H1 (cell line): ENCODE data around the gene ABLIM1. TPM values are rescaled to one million over a fixed set of nuclear protein-coding genes. Genes with fewer than 3 reads are reported as not detected.

ENCODE experiments used
- CTCF ChIA-PET: fragments of 300-600 bp; sonication (Branson Sonifier 250); formaldehyde crosslinking; loops from one replicate; lab custom pipeline; 2021; ENCODE audit not compliant: partially characterized antibody; lab: Charles Lee
- POLR2A ChIA-PET: fragments of 300-600 bp; sonication (Branson Sonifier 250); formaldehyde crosslinking; loops from one replicate; lab custom pipeline; 2021; ENCODE audit warnings: inconsistent platforms; ENCODE audit not compliant: partially characterized antibody; lab: Charles Lee
- DNase-seq, 2 experiments: peaks; one replicate each; pipeline versions ENCODE4 v3.0.0 to v3.0.0-alpha.2; 2010 to 2022; ENCODE audit warnings: low spot score in 2 of 2, low read depth in 1 of 2, mixed read lengths in 1 of 2
- FAIRE-seq: peaks from 2 replicates; lab custom pipeline; 2011; peaks lifted over from hg19 to GRCh38; lab: Jason Lieb, UNC
- H2AFZ ChIP-seq: 2 replicates; pipeline ENCODE4 v1.8.1; 2012; ENCODE audit warnings: low read length, inconsistent platforms
- H2AK5ac ChIP-seq: 2 replicates; pipeline ENCODE4 v1.6.1; 2013; ENCODE audit warnings: low read depth, low read length
- H2BK120ac ChIP-seq: replicated peaks from 2 replicates; pipeline ENCODE3; 2013; ENCODE audit warnings: low read depth, low read length, inconsistent platforms
- H2BK12ac ChIP-seq: 2 replicates; pipeline ENCODE4 v1.6.1; 2013; ENCODE audit warnings: low read depth, low read length
- H2BK15ac ChIP-seq: 2 replicates; pipeline ENCODE4 v1.6.1; 2013; ENCODE audit warnings: low read length
- H2BK20ac ChIP-seq: 2 replicates; pipeline ENCODE4 v1.6.1; 2013; ENCODE audit warnings: low read length
- H2BK5ac ChIP-seq: 2 replicates; pipeline ENCODE4 v1.6.1; 2013; ENCODE audit warnings: low read depth, low read length
- H3K14ac ChIP-seq: 2 replicates; pipeline ENCODE4 v1.6.1; 2013; ENCODE audit warnings: inconsistent platforms; ENCODE audit not compliant: insufficient read length
- H3K18ac ChIP-seq: 2 replicates; pipeline ENCODE4 v1.6.1; 2013; ENCODE audit warnings: low read length; ENCODE audit errors: extremely low read depth
- H3K23ac ChIP-seq: 2 replicates; pipeline ENCODE4 v1.6.1; 2013; ENCODE audit warnings: inconsistent platforms; ENCODE audit not compliant: insufficient read length
- H3K23me2 ChIP-seq: 2 replicates; pipeline ENCODE4 v1.6.1; 2013; ENCODE audit warnings: low read depth, low read length
- H3K27ac ChIP-seq: 2 replicates; pipeline ENCODE4 v1.6.1; 2011; ENCODE audit warnings: low read depth, low read length, inconsistent platforms
- H3K27me3 ChIP-seq, 4 experiments: replicated peaks in 1 of 4; 1 replicate in 1 of 4; 2 replicates in 3 of 4; pipeline versions ENCODE4 v1.6.1 to v1.8.1; 2011 to 2013; ENCODE audit warnings: low read length in 3 of 4, mild to moderate bottlenecking in 3 of 4, inconsistent platforms in 2 of 4, mixed read lengths in 2 of 4, moderate library complexity in 1 of 4; ENCODE audit not compliant: control insufficient read depth in 3 of 4, insufficient read depth in 3 of 4; ENCODE audit errors: extremely low read depth in 1 of 4
- H3K36me3 ChIP-seq, 4 experiments: 2 replicates each; pipeline versions ENCODE4 v1.6.1 to v1.8.1; 2011 to 2013; ENCODE audit warnings: mild to moderate bottlenecking in 4 of 4, low read length in 3 of 4, moderate library complexity in 2 of 4, control low read depth in 1 of 4, inconsistent platforms in 1 of 4; ENCODE audit not compliant: insufficient read depth in 4 of 4, control insufficient read depth in 2 of 4
- H3K4ac ChIP-seq: replicated peaks from 2 replicates; pipeline ENCODE3; 2013; ENCODE audit warnings: low read length, low read depth, mixed read lengths, inconsistent platforms; ENCODE audit not compliant: insufficient read length
- H3K4me1 ChIP-seq, 4 experiments: replicated peaks in 1 of 4; 1 replicate in 1 of 4; 2 replicates in 3 of 4; pipeline versions ENCODE4 v1.6.1 to v1.8.1; 2011 to 2013; ENCODE audit warnings: low read length in 3 of 4, inconsistent platforms in 2 of 4, mixed read lengths in 1 of 4; ENCODE audit not compliant: insufficient read depth in 4 of 4, control insufficient read depth in 3 of 4
- H3K4me2 ChIP-seq, 2 experiments: 2 replicates each; pipeline versions ENCODE4 v1.6.1 to v1.8.1; 2011 to 2013; ENCODE audit warnings: low read depth in 2 of 2, low read length in 2 of 2, control low read depth in 1 of 2, inconsistent platforms in 1 of 2, mild to moderate bottlenecking in 1 of 2; ENCODE audit not compliant: insufficient read depth in 1 of 2
- H3K4me3 ChIP-seq, 4 experiments: fragments of 200-600, 300-600 bp in 1 of 4; sonication (generic), shearing (Covaris generic), sonication (Bioruptor Twin) in 1 of 4; 2 replicates each; pipeline versions ENCODE4 v1.5.1 to v1.8.1; 2011 to 2016; ENCODE audit warnings: low read length in 4 of 4, low read depth in 3 of 4, control low read depth in 2 of 4, inconsistent platforms in 2 of 4, mild to moderate bottlenecking in 2 of 4, mixed read lengths in 1 of 4, moderate library complexity in 1 of 4; ENCODE audit not compliant: insufficient read depth in 2 of 4; ENCODE audit errors: extremely low read depth in 1 of 4
- H3K56ac ChIP-seq: replicated peaks from 2 replicates; pipeline ENCODE3; 2013; ENCODE audit warnings: low read depth, mild to moderate bottlenecking, mixed read lengths, low read length, inconsistent platforms; ENCODE audit not compliant: insufficient read length
- H3K79me1 ChIP-seq: 2 replicates; pipeline ENCODE4 v1.6.1; 2013; ENCODE audit warnings: low read depth, low read length, control low read depth
- H3K79me2 ChIP-seq, 2 experiments: 2 replicates each; pipeline versions ENCODE4 v1.6.1 to v1.8.1; 2012 to 2013; ENCODE audit warnings: low read length in 2 of 2, mild to moderate bottlenecking in 2 of 2, inconsistent platforms in 1 of 2; ENCODE audit not compliant: insufficient read depth in 2 of 2, control insufficient read depth in 1 of 2
- H3K9ac ChIP-seq, 4 experiments: replicated peaks in 1 of 4; 1 replicate in 1 of 4; 2 replicates in 3 of 4; pipeline versions ENCODE4 v1.6.1 to v1.8.1; 2011 to 2013; ENCODE audit warnings: low read depth in 3 of 4, low read length in 3 of 4, control low read depth in 2 of 4, mild to moderate bottlenecking in 2 of 4, moderate library complexity in 2 of 4, inconsistent platforms in 1 of 4; ENCODE audit errors: extremely low read depth in 1 of 4
- H3K9me3 ChIP-seq, 2 experiments: 2 replicates each; pipeline versions ENCODE4 v1.6.1 to v1.8.1; 2012 to 2013; ENCODE audit warnings: mild to moderate bottlenecking in 2 of 2, moderate library complexity in 2 of 2, control low read depth in 1 of 2, inconsistent platforms in 1 of 2, low read depth in 1 of 2, low read length in 1 of 2, mixed read lengths in 1 of 2; ENCODE audit not compliant: insufficient read depth in 2 of 2
- H4K20me1 ChIP-seq, 2 experiments: replicated peaks in 1 of 2; 2 replicates each; pipeline versions ENCODE3 to v1.8.1; 2011 to 2013; ENCODE audit warnings: inconsistent platforms in 2 of 2, low read length in 2 of 2, mild to moderate bottlenecking in 1 of 2; ENCODE audit not compliant: insufficient read depth in 2 of 2, control insufficient read depth in 1 of 2
- H4K5ac ChIP-seq: 2 replicates; pipeline ENCODE4 v1.6.1; 2013; ENCODE audit warnings: low read length, low read depth, mixed read lengths, inconsistent platforms; ENCODE audit not compliant: insufficient read length
- H4K8ac ChIP-seq: 2 replicates; pipeline ENCODE4 v1.8.0; 2013; ENCODE audit warnings: mild to moderate bottlenecking, moderate library complexity, low read length, inconsistent platforms; ENCODE audit not compliant: insufficient read depth; ENCODE audit errors: extremely low read depth
- H4K91ac ChIP-seq: replicated peaks from 2 replicates; pipeline ENCODE3; 2013; ENCODE audit warnings: low read length, mixed read lengths, inconsistent platforms; ENCODE audit not compliant: insufficient read length
- GTF2F1 ChIP-seq: IDR thresholded peaks from 2 replicates; pipeline ENCODE4 v1.6.1; 2012; ENCODE audit warnings: low read depth, low read length, improper control_type of control experiment, borderline replicate concordance
- RAD21 ChIP-seq, 2 experiments: IDR thresholded peaks in 1 of 2; conservative IDR thresholded peaks in 1 of 2; 2 replicates each; pipeline ENCODE4 v1.6.1; 2011; ENCODE audit warnings: low read depth in 2 of 2, low read length in 2 of 2, improper control_type of control experiment in 1 of 2, inconsistent platforms in 1 of 2, mild to moderate bottlenecking in 1 of 2, moderate library complexity in 1 of 2
- RBBP5 ChIP-seq: IDR thresholded peaks from 2 replicates; pipeline ENCODE4 v1.7.1; 2012; ENCODE audit warnings: low read depth, mild to moderate bottlenecking, inconsistent platforms, low read length, moderate library complexity, borderline replicate concordance
- SUZ12 ChIP-seq: fragments of 200-600 bp; sonication (generic); IDR thresholded peaks from 2 replicates; pipeline ENCODE4 v1.6.1; 2012; ENCODE audit warnings: mild to moderate bottlenecking, inconsistent platforms, low read length, moderate library complexity, mixed read lengths
- WGBS, 2 experiments: shearing (Covaris generic) in 1 of 2; methylation state at CpG; one replicate each; pipeline versions ENCODE4 v1.1.6 to v1.1.7; 2013 to 2015; ENCODE audit warnings: low lambda C conversion rate in 2 of 2, mixed read lengths in 2 of 2, inconsistent platforms in 1 of 2, low coverage in 1 of 2, missing lambda C conversion rate in 1 of 2; ENCODE audit not compliant: insufficient replicate concordance in 2 of 2, insufficient coverage in 1 of 2, insufficient read length in 1 of 2; ENCODE audit errors: extremely low coverage in 1 of 2, missing lambda C conversion rate in 1 of 2; 5-methylcytosine and 5-hydroxymethylcytosine counted together
- polyA plus RNA-seq, 7 experiments: library from polyadenylated mRNA; depleted of rRNA in 3 of 7; stranded (reverse) in 5 of 7; unstranded in 2 of 7; fragments of >200 nt in 5 of 7; fragments of 200-250 nt in 2 of 7; gene quantifications; 1 replicate in 5 of 7; 2 replicates in 1 of 7; 4 replicates in 1 of 7; pipeline versions ENCODE4 v1.2.1 to v1.2.3, GENCODE V29; 2011 to 2013; ENCODE audit warnings: missing spikeins in 2 of 7, mixed read lengths in 2 of 7
- total RNA-seq: library from RNA; stranded (reverse); fragmentation: NEBNext Ultra II Directional; extraction: Animal tissue kit (Norgen Biotek cat#: 25700); gene quantifications from 2 replicates; pipeline ENCODE4 v1.2.1, GENCODE V29; 2021

The ABLIM1 gene
- total and polyA plus RNA-seq, 2 of the 8 experiments (the other 6 are each of a cell fraction or from before 2014, with no cell fraction given) = 51.2 to 51.7 TPM

DNA sequence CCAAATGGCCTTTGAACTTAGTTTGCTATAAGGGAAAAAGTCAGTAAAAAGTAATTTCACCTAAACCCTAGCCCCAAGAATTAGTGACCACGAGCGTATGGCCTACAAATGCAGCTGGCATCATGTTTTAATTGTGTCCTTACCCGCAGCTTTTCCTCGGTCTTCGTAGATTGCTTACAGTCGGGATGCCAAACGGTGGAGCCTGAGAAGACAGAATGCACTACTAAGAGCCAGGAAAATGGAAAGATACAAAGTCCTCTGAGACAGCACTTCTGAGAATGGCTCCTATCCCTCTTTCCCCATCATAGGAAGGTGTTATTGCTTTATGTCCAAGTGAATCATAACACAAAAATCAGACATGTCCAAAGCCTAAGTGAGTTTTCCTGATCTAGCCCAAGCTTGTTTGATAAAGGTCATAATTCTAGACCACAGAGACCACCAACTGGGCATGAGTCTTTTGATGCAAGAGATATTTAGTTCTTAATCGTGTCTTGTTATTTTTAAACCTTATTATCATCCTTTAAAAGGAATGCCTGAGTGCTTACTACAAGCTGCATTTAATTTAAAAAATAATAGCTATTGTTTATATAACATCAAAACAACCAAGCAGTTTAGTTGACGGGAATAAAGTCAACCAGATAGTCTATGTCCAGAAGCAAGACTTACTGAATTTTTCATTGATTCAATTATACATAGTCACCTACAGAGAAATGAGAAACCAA is 170.1 kb downstream of the ABLIM1 start:
- no peak overlapping the region for H2BK20ac ChIP-seq
- no peaks in the 10 kb centered on the region for H3K79me1 ChIP-seq
- no peak overlapping the region for H2AK5ac ChIP-seq
- H2BK12ac ChIP-seq = no peak overlapping the region
- ChIA-PET CTCF (interaction anchor here (0.8 to 8.5 kb wide), 20 partner anchors 9 to 197 kb away, joined by 3 to 89 read pairs (median 4); no protein-coding TSS in a partner anchor), POLR2A (interaction anchor here (0.6 to 1.7 kb wide), 3 partner anchors 17 to 39 kb away, joined by 3 to 5 read pairs (median 3); no protein-coding TSS in a partner anchor)
- H2BK120ac ChIP-seq = no peak overlapping the region
- no peak overlapping the region for H3K18ac ChIP-seq
- H2BK5ac ChIP-seq = no peak overlapping the region
- H2AFZ ChIP-seq = no peak overlapping the region
- no peak overlapping the region for H3K9ac ChIP-seq
- H3K4ac ChIP-seq = no peak overlapping the region
- H4K5ac ChIP-seq = no peak overlapping the region
- H3K14ac ChIP-seq = no peak overlapping the region
- no peak overlapping the region for H4K8ac ChIP-seq
- peaks cover 0 to 7% (median 0%) of the 10 kb centered on the region in 4 experiments; a peak in 3 of 8 replicates for H3K36me3 ChIP-seq
- H3K4me3 ChIP-seq = no peak overlapping the region
- WGBS, 2 experiments = 91% methylated on average over 9 of the region's 9 CpGs; no CpG with 5 or more reads in 1 of the 2 experiments
- peaks cover 5 to 12% (median 8%) of the 10 kb centered on the region in 4 experiments; a peak in 5 of 7 replicates for H3K4me1 ChIP-seq
- no peaks in the 10 kb centered on the region for H3K79me2 ChIP-seq
- no peak overlapping the region for H3K27ac ChIP-seq
- H4K20me1 ChIP-seq = no peaks in the 10 kb centered on the region
- no peaks in the 10 kb centered on the region for H3K23me2 ChIP-seq
- FAIRE-seq (no peak), DNase-seq (no peak)
- no peak overlapping the region for H3K23ac ChIP-seq
- H2BK15ac ChIP-seq = no peak overlapping the region
- no peaks in the 10 kb centered on the region for H3K27me3 ChIP-seq
- H4K91ac ChIP-seq = no peak overlapping the region
- no peak overlapping the region for H3K4me2 ChIP-seq
- no peak overlapping the region for H3K56ac ChIP-seq
- H3K9me3 ChIP-seq = 0 out of 4 replicates have a peak, but pooled peaks cover 0 to 3% of the 10 kb centered on the region in 2 experiments
- no peak for TF ChIP-seq SUZ12
- TF ChIP-seq GTF2F1 = no peak
- TF ChIP-seq RAD21 (IDR thresholded peaks at IDR 0.05 in 1 of 2, conservative IDR thresholded peaks at IDR 0.05 in 1 of 2; ENCODE audit: low read depth in 2 of 2, low read length in 2 of 2) = no peak
- TF ChIP-seq RBBP5 = no peak
